Mesothelial cell of epicardium (in vitro differentiated cells): ENCODE data around the gene TSPOAP1. TPM values are rescaled to one million over a fixed set of nuclear protein-coding genes. Genes with fewer than 3 reads are reported as not detected.
A peak's percentile ranks its signal among the peaks of the same experiment; 100 is the strongest.

Experiments used
- DNase-seq, 2 experiments: peaks; one replicate each; pipeline ENCODE4 v3.0.0; 2021; ENCODE audit warnings: low spot score in 2 of 2; ENCODE audit not compliant: unreplicated experiment in 2 of 2
- H3K27ac Mint-ChIP-seq: 2 replicates; pipeline ENCODE4 v1.8.0; 2021; ENCODE audit warnings: mixed read lengths
- H3K27me3 Mint-ChIP-seq: 2 replicates; pipeline ENCODE4 v1.8.0; 2021; ENCODE audit warnings: low read depth, mixed read lengths
- H3K36me3 Mint-ChIP-seq: 2 replicates; pipeline ENCODE4 v1.8.0; 2021; ENCODE audit warnings: mixed read lengths
- H3K4me1 Mint-ChIP-seq: 2 replicates; pipeline ENCODE4 v1.8.0; 2021; ENCODE audit warnings: mixed read lengths
- H3K4me3 Mint-ChIP-seq: 2 replicates; pipeline ENCODE4 v1.8.0; 2021; ENCODE audit warnings: mild to moderate bottlenecking, moderate library complexity, mixed read lengths
- H3K9me3 Mint-ChIP-seq: 2 replicates; pipeline ENCODE4 v1.8.0; 2021; ENCODE audit warnings: mixed read lengths
- CTCF ChIP-seq: fragments of 200-600 bp; sonication (generic); IDR thresholded peaks from one replicate; pipeline ENCODE4 v1.5.0; 2021; ENCODE audit warnings: antibody characterized with exemption; ENCODE audit not compliant: unreplicated experiment
- total RNA-seq: library from RNA; stranded (reverse); gene quantifications from 3 replicates; pipeline ENCODE4 v1.2.1, GENCODE V29; 2021

TSPOAP1 gene
- total RNA-seq, 1 donor from 2014 or later, result 87.2 TPM

- H3K4me3 Mint-ChIP-seq, result no peak overlapping the region
- H3K36me3 Mint-ChIP-seq, result no peaks in the 10 kb centered on the region
- DNase-seq, result no peak
These were observed 50.0 kb downstream of the TSPOAP1 start for GRCh38 chr17:58278661-58279015.

GRCh38 chr17:58277802-58278595 is 50.6 kb downstream of the TSPOAP1 start:
- no peaks in the 10 kb centered on the region for H3K9me3 Mint-ChIP-seq
- no peak for DNase-seq
- TF ChIP-seq CTCF, result no peak
- H3K27ac Mint-ChIP-seq, result no peak overlapping the region
- H3K4me3 Mint-ChIP-seq, result no peak overlapping the region
- no peaks in the 10 kb centered on the region for H3K36me3 Mint-ChIP-seq
- H3K27me3 Mint-ChIP-seq, result peaks cover 28% of the 10 kb centered on the region
- H3K4me1 Mint-ChIP-seq, result no peaks in the 10 kb centered on the region

More at GRCh38 chr17:58278661-58279015, 50.0 kb downstream of the TSPOAP1 start:
- Mint-ChIP-seq H3K4me1 (no peaks in the 10 kb centered on the region), H3K27ac (no peak overlapping the region), H3K9me3 (no peaks in the 10 kb centered on the region), H3K27me3 (peaks cover 27% of the 10 kb centered on the region)
- TF ChIP-seq CTCF, result no peak

- Mint-ChIP-seq H3K27me3 (peaks cover 32% of the 10 kb centered on the region), H3K4me1 (no peaks in the 10 kb centered on the region), H3K9me3 (no peaks in the 10 kb centered on the region), H3K27ac (no peak overlapping the region), H3K36me3 (no peaks in the 10 kb centered on the region), H3K4me3 (no peak overlapping the region)
- DNase-seq, result no peak
- TF ChIP-seq CTCF, result peak; percentile 41
These were observed 51.3 kb downstream of the TSPOAP1 start for GRCh38 chr17:58277107-58277801.

- H3K36me3 Mint-ChIP-seq, result no peaks in the 10 kb centered on the region
- TF ChIP-seq CTCF, result no peak
- H3K27me3 Mint-ChIP-seq, result peaks cover 34% of the 10 kb centered on the region
These were observed 52.2 kb downstream of the TSPOAP1 start for GRCh38 chr17:58276423-58276822.

GRCh38 chr17:58275417-58275816 is 53.2 kb downstream of the TSPOAP1 start:
- Mint-ChIP-seq H3K27ac (no peak overlapping the region), H3K36me3 (no peaks in the 10 kb centered on the region), H3K4me1 (no peaks in the 10 kb centered on the region), H3K27me3 (peaks cover 30% of the 10 kb centered on the region), H3K4me3 (no peak overlapping the region), H3K9me3 (no peaks in the 10 kb centered on the region)
- TF ChIP-seq CTCF, result no peak
- no peak for DNase-seq

More at GRCh38 chr17:58276423-58276822, 52.2 kb downstream of the TSPOAP1 start:
- Mint-ChIP-seq H3K4me3 (no peak overlapping the region), H3K27ac (no peak overlapping the region), H3K9me3 (no peaks in the 10 kb centered on the region), H3K4me1 (no peaks in the 10 kb centered on the region)
- DNase-seq, result no peak
